GM12801 (cell line): Measurements from ENCODE around the gene PEDS1.

Source experiments
- CTCF ChIP-seq: IDR thresholded peaks from one replicate; pipeline ENCODE4 v1.5.1; 2011; ENCODE audit warnings: control low read depth; ENCODE audit not compliant: insufficient read length; ENCODE audit errors: extremely low read depth

PEDS1 gene

GRCh38 chr20:50188287-50188688, 34.8 kb upstream of the PEDS1 start:
- no peak for TF ChIP-seq CTCF

- no peak for TF ChIP-seq CTCF
These were observed 34.0 kb upstream of the PEDS1 start for GRCh38 chr20:50187403-50188051.

DNA sequence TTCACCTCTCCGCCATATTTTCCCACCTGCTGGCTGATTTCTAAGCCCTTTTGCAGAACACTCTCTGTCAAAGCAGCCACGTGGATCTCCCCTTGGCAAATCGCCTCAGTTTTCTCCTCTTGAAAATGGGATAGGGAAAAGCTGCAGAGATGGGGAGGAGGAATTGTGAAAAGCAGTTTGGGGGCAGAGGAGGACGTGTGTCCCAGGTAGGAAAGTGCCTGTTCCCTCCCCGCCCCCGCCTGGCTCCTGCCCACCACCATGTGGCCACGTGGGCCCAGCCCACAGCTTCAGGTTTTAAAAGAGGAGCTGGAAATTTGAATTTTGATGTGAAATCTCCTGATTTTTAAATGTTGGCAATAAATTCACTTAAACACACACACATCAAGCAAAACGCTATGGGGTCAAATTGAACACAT, 33.5 kb upstream of the PEDS1 start:
- TF ChIP-seq CTCF: no peak

GRCh38 chr20:50186151-50186885, 32.8 kb upstream of the PEDS1 start:
- peak; percentile 67 for TF ChIP-seq CTCF

- no peak for TF ChIP-seq CTCF
These were observed 31.9 kb upstream of the PEDS1 start for GRCh38 chr20:50185426-50185825.

DNA sequence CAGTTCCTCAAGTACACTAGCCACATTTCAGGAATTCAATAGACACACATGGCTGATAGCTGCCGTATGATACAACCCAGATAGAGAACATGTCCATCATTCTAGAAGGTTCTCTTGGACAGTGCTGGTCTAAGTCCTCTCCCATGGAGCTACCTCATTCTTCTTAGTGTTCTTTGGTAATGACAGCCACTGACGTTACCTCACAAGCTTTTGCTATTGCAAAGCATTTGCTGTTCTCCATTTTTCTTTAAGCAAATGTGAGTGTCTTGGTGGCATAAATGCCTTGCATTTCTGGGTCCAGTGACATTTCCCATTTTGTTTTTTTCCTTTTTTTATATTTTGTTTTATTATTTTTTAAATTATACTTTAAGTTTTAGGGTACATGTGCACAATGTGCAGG, 28.8 kb upstream of the PEDS1 start:
- TF ChIP-seq CTCF: no peak

DNA sequence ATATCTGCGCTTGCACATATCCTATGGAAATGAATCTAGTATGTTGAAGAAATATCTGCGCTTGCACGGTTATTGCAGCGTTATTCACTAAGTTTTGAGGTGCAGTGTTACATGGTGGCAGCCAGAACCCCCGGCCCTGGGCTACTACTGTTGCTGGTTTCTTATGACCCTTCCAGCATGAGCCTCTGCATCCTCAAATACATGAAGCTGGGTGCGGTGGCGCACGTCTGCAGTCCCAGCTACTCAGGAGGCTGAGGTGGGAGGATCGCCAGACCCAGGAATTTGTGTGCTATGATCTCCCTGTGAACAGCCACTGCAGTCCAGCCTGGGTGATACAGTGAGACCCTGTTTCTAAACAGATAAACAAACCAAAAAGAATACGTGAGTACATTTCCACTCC, 27.8 kb upstream of the PEDS1 start:
- TF ChIP-seq CTCF: no peak
